ENCODE results near the gene G6PC1.
A peak's percentile ranks its signal among the peaks of the same experiment; 100 is the strongest.
"Not testable (repeated sequence)": the region's sequence is repeated elsewhere in the genome, so short reads cannot be mapped to it uniquely, and the experiment has no call there.

Gene G6PC1

DNA sequence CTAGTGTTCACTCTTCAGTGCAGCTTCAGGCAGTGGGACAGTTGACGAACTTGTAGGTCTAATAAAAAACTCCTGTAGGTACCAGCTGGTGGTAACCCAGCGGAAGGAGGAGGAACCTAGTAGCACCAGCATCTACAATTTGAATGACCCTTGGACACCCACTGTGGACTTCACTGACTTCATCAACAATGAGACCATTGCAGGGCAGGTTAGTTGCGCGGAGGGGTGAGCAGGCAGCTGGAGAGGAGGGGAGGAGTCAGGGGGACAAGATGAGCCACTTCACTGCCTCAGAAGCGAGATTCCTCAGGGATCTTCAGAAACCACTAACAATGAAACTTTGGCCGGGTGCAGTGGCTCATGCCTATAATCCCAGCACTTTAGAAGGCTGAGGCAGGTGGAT is 27.3 kb upstream of the G6PC1 start:
- no peak for DNase-seq

DNA sequence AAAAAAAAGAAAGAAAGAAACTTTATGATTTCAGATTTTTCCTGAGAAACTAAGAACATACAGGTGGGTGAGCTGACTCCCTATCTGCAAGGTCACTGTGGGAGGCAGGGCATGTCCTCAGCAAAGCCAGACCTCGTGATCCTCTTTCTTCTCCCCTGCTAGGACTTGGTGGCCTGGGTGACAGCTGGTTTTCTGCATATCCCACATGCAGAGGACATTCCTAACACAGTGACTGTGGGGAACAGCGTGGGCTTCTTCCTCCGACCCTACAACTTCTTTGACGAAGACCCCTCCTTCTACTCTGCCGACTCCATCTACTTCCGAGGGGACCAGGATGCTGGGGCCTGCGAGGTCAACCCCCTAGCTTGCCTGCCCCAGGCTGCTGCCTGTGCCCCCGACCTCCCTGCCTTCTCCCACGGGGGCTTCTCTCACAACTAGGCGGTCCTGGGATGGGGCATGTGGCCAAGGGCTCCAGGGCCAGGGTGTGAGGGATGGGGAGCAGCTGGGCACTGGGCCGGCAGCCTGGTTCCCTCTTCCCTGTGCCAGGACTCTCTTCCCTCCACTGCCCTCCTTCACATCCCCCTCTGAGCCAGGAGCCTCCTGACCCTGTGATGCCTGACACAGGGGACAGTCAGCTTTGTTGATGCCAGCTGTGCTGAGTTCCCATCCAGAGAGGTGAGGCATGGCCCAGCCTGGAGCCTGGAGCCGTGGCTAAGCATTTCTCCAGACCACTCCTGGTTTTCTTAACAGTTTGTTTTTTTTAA is 26.5 kb upstream of the G6PC1 start:
- not testable (repeated sequence) for DNase-seq

DNA sequence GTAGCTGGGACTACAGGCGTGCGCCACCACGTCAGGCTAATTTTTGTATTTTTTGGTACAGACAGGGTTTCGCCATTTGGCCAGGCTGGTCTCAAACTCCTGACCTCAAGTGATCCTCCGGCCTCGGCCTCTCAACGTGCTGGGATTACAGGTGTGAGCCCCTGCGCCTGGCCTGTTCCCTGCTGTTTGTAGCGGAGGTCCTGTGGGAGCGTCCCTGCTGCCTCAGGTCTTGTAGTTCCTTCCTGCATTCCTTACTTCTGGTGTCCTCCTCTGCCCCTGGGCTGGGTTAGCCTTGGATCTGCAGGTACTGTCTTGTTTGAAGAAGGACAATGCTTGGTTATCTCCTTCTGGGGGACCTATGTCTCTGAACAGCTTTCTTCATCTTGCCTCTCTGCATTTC is 23.6 kb upstream of the G6PC1 start:
- no peak for DNase-seq

DNA sequence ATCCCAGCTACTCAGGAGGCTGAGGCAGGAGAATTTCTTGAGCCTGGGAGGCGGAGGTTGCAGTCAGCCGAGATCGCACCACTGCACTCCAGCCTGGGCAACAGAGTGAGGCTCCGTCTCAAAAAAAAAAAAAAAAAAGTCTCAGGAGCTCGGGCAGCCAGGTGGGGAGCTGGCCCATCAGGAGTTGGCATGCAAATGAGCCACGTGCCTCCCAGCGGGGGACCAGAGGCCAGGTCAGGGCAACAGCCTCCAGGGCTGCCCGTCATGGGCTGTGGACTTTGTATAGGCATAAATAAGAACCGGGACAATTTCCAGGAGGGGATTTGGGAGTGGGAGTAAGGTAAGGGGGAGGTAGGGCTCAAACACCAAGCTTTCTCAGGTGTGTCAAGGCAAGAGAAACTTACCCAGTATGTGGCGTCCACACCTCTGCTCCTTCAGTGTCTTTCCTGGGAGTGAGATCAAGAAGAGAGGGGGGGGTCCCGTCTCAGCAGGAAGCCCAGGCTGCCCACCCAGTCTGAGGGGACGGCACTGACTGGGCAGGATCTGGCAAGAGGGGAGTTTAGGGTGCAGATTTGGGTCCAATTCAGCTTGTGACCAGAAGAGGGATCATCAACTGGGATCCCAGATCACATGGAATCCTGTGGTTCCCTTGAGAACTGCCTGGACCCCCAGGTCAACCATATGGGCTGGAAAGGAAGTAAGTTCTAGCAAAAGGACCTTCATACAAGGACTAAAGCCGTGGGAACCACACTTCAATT is 22.3 kb upstream of the G6PC1 start:
- peak; percentile 35 for DNase-seq

DNA sequence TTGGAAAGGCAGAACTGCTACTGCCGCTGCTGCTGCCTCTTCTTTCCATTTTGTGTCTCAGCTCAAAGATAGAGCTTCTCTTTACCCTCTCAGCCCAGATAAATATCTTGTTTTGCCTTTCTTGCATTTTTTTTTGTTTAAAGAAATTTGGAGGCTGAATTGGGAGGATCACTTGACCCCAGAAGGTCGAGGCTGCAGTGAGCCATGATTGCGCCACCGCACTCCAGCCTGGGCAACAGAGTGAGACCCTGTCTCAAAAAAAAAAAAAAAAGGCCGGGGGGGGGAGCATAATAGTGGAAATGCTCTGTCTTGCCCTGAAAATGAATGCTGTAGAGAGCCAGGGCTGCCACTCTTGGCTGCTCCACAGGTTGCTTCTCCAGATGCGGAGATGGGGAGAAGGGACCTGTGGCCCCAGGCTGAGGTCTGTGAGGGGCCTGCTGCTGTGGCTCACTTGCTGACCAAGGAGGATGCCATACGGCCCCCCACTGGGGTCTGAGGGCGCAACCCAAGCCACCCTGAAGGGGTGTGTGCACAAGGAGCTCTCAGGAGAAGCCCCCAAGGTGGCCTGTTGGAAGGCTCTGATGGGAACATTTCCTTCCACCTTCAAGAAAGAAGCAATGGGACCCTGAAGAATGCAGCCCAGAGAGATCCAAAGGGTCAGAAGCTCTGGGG is 21.5 kb upstream of the G6PC1 start:
- no peak for DNase-seq

DNA sequence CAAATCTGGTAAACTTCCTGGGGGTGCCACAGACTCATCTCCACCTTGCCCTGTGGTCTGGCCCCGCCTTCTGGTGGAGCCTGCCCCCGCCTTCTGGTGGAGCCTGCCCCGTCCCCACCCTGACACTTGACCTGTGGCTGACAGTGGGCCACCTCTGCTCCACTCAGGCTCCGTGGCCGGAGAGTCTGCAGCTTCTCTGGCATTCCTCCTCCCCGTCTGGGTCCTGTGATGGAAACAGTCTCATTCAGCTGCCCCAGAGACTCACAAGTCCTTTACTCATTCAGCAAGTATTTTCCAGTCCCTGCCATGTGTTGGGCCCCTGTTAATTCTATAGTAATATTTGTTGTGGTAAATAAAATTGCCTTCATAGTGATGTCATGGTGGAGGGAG is 21.0 kb upstream of the G6PC1 start:
- DNase-seq: no peak

DNA sequence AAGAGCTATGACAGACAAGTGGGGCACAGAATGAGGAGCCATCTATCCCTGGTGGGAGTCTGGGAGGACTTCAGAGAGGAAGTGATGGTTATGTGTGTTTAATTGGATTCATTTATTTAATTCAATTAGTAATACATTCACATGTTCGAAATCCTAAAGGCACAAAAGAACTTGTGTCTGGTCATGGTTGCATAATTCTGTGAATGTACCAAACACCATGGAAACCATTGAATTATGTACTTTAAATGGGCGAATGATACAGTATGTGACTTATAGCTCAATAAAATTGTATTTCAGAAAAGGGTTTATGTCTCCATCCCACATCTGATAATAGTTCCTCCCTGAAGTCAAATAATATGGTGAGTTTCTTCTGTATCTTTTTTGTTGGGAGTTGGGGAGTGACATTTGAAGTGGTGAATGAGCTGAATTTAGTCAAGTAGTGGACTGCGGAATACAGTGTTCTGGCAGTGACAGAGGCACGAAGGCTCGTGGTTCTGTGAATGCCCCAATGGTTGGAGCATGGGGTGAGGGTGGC is 19.8 kb upstream of the G6PC1 start:
- no peak for DNase-seq

DNA sequence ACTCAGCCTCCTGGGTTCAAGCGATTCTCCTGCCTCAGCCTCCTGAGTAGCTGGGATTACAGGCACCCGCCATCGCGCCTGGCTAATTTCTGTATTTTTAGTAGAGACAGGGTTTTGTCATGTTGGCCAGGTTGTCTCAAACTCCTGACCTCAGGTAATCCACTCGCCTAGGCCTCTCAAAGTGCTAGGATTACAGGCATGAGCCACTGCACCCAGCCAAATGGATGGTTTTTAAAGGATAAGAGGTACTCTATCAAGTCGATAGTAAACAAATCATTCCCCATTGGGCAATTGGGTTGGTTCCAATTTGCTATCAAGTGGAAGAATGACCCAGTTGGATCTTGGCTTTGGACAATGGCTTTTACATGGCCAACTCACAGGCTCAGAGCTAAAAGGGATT is 18.9 kb upstream of the G6PC1 start:
- DNase-seq: not testable (repeated sequence)

DNA sequence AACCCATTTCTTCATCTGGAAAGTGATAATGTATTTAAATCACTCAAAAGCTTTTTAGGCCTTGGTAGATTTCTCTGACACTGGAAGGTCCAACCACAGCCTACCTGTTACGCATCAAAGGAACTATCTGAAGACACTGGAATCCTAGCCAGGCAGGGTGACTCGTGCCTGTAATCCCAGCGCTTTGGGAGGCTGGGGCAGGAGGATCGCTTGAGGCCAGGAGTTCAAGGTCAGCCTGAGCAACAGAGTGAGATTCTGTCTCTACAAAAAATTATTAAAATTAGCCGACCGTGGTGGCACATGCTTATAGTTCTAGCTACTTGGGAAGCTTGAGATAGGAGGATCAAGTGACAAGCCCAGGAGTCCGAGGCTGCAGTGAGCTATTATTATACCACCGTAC is 18.4 kb upstream of the G6PC1 start:
- no peak for DNase-seq

DNA sequence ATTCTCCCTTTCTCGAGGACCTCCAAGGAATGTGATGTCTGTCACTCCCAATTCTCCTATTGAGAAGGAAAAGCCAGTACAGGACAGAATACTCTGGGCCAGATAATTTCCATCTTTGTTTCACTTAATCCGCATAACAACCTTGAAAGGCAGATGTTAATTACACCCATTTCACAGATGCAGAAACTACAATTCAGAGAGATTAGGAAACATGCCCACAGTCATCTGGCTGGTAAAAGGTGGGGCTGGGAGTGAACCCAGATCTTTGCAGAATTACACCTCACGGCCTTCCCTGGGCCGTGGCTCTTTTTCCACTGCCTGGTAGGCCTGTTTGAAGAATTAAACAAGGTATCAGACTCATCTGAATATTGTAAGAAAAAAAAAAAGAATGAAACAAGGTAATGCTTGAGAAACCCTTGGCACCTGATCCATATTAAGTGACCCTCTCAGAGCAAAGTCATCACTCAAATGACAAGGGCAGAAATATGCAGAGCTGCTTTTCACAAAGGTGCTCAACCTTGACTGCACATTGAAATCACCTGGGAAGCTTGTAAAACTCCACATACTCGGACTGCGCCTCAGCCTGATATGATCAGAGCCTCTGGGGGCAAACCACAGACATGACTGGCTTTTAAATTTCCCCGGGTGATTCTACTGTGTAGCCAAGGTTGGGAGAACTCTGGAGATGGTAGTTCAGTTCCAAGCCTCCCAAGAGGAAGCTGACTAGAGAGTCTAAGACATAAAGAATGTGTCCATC is 16.6 kb upstream of the G6PC1 start:
- no peak for DNase-seq

DNA sequence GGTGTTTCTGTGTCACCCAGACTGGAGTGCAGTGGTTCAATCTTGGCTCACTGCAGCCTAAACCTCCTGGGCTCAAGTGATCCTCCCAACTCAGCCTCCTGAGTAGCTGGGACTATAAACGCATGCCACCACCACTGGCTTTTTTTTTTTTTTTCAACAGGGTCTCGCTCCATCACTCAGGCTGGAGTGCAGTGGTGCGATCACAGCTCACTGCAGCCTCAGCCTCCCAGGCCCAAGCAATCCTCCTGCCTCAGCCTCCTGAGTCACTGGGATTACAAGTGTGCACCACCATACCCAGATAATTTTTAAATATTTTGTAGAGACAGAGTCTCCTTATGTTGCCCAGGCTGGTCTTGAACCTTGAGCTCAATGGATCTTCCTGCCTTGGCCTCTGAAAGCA is 14.8 kb upstream of the G6PC1 start:
- DNase-seq: not testable (repeated sequence)

DNA sequence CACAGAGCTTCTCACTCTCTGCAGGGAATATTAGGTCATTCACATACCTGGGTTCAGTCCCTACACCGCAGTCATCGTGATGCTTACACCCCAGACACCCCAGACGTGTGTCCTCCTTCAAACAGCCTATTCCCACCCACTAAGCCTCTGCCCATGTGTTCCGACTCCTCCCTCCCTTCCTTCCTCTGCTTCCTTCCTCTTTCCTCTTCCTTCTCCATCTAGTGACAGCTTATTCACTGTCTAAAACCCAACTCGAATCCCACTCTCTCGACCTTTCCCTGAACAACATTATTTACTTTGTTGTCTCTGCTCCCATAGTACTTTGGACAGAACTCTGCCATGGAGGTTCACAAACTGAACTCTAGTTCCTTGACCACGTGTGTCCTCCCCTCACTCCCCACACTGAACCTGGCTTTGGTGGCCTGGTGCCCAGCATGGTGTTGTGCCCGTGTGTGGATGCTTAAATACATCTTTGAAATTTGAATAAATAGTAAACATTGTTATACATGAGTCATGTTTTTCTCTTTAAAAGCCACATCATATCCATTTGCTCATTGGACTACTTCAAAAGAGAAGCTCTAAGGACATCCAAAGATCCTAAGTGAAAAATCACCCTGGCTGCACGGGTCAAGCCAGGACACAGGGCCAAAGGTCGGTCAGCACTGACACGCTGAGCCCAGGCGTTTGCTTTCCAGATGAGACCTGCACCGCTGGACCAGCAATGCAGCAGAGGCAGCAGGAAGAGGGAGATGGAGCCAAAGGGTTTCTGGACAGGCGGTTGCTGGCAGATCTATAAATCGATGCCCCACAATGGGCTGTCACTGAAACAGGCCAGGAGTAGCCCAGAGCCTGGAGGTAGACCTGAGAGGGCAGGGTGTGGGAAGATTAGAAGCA is 14.1 kb upstream of the G6PC1 start:
- no peak for DNase-seq

DNA sequence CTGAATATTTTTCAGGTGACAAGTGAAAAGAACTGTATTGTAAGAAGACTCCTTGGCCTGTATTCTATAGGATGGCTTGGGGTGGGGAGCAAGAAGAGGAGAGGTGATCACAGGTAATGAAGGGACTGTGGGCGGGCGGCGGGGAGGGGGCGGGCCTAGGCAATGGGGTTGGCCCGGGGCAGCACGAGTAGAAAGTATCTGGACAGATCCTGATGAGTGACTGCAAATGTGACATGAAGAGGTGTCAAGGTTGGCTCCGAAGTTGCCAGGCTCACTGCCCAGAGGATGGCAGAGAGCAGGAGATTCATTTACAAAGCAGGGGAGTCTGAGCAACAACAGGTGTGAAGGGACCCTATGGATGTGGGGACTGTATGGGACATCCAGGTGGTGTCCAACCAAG is 10.8 kb upstream of the G6PC1 start:
- DNase-seq: no peak

DNA sequence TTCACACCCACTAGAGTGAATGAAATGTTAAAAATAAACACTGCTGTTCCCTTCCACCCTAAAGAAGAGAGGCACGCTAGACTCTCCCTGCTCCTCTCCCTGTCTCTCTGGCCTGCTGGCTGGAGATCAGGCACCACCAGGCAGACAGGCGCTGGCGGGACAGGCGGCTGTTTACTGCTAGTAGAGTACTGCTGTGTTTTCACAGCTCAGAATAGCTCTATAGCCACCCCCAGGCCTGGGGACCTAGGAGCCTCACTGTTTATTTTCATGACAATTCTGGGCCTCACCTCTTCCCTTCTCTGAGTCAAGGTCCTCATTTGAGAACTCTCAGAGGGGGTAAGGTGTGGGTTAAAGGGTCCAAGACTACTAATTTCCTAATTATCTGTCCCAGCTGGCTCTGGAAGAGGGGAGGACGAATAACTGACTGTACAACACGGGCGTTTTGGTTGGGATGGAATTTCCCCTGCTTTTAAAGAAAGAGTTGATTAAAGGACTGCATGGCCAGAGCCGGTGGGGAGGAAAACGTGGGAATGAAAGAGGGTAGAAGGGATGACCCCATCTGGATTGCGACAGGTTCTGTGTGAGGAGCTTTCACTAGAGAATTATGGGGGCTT is 9.0 kb upstream of the G6PC1 start:
- no peak for DNase-seq

DNA sequence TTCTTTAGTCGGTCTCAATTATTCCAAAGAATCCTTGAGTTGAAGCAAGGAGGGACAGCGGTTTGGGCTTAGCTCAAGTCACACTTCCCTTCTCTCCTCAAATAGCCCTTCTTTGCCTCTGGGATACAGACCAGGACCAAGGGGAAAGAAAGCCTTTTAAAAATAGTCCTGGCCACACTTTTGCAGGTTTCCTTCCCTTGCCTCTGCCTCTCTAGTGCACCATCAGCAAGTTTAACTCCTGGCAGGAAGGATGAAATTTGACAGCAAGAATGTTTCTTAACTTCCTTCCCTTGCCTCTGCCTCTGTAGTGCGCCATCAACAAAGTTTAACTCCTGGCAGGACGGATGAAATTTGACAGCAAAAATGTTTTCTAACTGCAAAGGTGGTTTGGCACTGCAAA is 7.2 kb upstream of the G6PC1 start:
- no peak for DNase-seq

DNA sequence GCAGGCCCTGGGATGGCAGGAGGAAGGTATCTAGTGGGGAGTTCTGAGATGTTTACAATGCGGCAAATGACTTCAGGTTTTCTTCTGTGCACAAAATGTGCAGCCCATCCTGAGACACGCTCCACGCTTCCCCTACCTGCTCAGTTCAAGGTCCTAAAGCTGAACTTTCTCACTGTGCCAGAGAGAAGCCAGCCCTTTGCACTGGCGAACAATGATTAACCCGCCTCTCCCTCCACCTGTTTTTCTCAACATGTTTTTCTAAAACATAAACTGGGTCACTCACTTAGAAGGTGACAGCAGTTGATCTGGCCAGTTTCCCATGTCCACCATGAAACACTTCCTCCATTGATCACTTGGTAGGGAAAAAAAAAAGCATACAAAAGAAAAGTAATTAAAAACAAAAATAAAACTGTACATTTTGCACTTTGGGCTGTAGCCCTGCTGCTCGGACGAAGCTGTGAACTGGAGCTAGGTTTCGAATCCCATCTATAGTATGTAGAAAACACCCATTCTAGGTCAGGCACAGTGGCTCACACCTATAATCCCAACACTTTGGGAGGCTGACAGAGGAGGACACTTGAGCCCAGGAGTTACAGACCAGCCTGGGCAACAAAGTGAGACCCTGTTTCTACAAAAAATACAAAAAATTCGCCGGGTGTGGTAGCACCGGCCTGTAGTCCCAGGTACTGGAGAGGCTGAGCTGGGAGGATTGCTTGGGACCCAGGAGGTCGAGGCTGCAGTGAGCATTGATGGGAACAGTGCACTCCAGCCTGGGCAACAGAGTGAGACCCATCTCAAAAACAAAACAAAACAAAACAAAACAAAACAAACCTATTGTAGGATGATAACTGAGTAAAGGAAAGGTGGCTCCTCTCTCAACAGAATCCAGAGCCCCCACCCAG is 6.1 kb upstream of the G6PC1 start:
- peak; percentile 41 for DNase-seq

DNA sequence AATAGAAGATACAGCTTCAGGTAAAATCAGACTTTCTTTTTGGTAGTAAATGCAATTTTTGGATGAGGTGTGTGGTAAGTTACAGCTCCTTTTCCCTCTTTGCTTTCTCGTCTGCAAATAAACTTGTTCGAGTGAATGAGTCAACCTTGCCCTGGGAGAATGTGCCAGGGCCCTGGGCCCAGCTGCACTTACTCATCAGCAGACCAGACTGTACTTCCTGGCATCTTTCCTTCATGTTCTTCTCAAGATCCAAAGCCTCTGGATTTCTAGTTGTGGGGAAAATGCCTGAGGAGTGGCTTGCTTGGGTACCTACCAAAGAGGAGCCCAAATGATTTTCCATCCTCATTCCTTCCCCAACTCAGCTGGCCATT is 5.4 kb upstream of the G6PC1 start:
- DNase-seq: no peak

DNA sequence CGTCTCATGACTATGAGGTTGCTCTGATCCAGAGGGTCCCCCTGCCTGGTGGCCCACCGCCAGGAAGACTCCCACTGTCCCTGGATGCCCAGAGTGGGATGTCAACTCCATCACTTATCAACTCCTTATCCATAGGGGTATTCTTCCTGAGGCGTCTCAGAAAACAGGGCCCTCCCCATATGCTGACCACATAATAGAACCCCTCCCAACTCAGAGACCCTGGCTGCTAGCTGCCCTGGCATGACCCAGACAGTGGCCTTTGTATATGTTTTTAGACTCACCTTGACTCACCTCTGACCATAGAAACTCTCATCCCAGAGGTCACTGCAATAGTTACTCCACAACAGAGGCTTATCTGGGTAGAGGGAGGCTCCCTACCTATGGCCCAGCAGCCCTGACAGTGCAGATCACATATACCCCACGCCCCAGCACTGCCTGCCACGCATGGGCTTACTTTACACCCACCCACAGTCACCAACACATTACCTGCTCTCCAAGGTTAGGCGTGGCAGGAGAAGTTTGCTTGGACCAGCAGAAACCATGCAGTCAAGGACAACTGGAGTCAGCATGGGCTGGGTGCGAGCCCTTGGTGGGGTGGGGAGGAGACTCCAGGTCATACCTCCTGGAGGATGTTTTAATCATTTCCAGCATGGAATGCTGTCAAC is 2.3 kb upstream of the G6PC1 start:
- DNase-seq: no peak

DNA sequence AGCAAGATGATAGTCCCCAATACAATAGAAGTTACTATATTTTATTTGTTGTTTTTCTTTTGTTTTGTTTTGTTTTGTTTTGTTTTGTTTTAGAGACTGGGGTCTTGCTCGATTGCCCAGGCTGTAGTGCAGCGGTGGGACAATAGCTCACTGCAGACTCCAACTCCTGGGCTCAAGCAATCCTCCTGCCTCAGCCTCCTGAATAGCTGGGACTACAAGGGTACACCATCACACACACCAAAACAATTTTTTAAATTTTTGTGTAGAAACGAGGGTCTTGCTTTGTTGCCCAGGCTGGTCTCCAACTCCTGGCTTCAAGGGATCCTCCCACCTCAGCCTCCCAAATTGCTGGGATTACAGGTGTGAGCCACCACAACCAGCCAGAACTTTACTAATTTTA is 618 bp upstream of the G6PC1 start:
- not testable (repeated sequence) for DNase-seq
